Right lobe of liver (tissue), 6 donors: Measurements from ENCODE around the gene LRRC32. TPM values are rescaled to one million over a fixed set of nuclear protein-coding genes. Genes with fewer than 3 reads are reported as not detected.
A peak's percentile ranks its signal among the peaks of the same experiment; 100 is the strongest.
"Not testable (repeated sequence)": the region's sequence is repeated elsewhere in the genome, so short reads cannot be mapped to it uniquely, and the experiment has no call there.

ENCODE experiments used
- ATAC-seq, 4 donors: fragments of 200-7000 bp; cut with Tn5 transposase; one replicate each; pipeline ENCODE4 v1.9.1; 2020; ENCODE audit warnings: mild to moderate bottlenecking in 4 of 4, moderate library complexity in 4 of 4
- DNase-seq, 3 donors: peaks; one replicate each; pipeline ENCODE4 v3.0.0-alpha.2; 2020
- H3K27ac ChIP-seq, 3 donors: fragments of 200-600 bp; one replicate each; pipeline ENCODE4 v1.8.0; 2022
- H3K27me3 ChIP-seq, 2 donors: fragments of 200-600 bp; one replicate each; pipeline ENCODE4 v1.8.0; 2022
- H3K36me3 ChIP-seq, 4 donors: fragments of 200-600 bp; sonication (generic) in 1 of 4; one replicate each; pipeline versions ENCODE4 v1.5.1 to v1.8.0; 2017 to 2022; ENCODE audit warnings: control low read depth in 1 of 4
- H3K4me1 ChIP-seq, 4 donors: fragments of 200-600 bp; sonication (generic) in 1 of 4; one replicate each; pipeline versions ENCODE4 v1.5.1 to v1.8.0; 2017 to 2022; ENCODE audit warnings: control low read depth in 1 of 4
- H3K4me3 ChIP-seq, 3 donors: fragments of 200-600 bp; one replicate each; pipeline ENCODE4 v1.8.0; 2022
- H3K9me3 ChIP-seq, 4 donors: fragments of 200-600 bp; sonication (generic) in 1 of 4; one replicate each; pipeline versions ENCODE4 v1.5.1 to v1.8.0; 2017 to 2022; ENCODE audit warnings: control low read depth in 1 of 4
- POLR2A ChIP-seq: fragments of 450-650 bp; IDR thresholded peaks from one replicate; pipeline ENCODE4 v1.6.1; 2017; ENCODE audit warnings: antibody characterized with exemption, mild to moderate bottlenecking
- WGBS: methylation state at CpG from one replicate; pipeline ENCODE4 v1.1.6; 2018; ENCODE audit warnings: low coverage, low lambda C conversion rate; ENCODE audit not compliant: insufficient coverage; ENCODE audit errors: missing lambda C conversion rate; 5-methylcytosine and 5-hydroxymethylcytosine counted together
- intact Hi-C, 2 donors: fragments of 100-400 bp; cut with DNase I; formaldehyde crosslinking; loops; one replicate each; pipeline versions ENCODE4 v1.11.2 to v1.14.1; 2022
- total RNA-seq, 6 experiments: library from RNA; depleted of rRNA in 2 of 6; stranded (reverse); fragments of >200 nt in 2 of 6; fragmentation: NEBNext Ultra II Directional in 3 of 6; extraction: Animal tissue kit (Norgen Biotek cat#: 25700) in 3 of 6; gene quantifications; one replicate each; pipeline versions ENCODE4 v1.1.0 to v1.2.4, GENCODE V29; 2016 to 2023
- TF ChIP-seq, protein P1 (sequence below), 4 donors: fragments of 200-600 bp in 3 of 4; fragments of 450-650 bp in 1 of 4; IDR thresholded peaks; one replicate each; pipeline versions ENCODE4 v1.5.1 to v1.8.0; 2016 to 2022; ENCODE audit warnings: antibody characterized with exemption in 4 of 4, mild to moderate bottlenecking in 2 of 4
- donor health status: DM: no; HTN: yes; CAD: no.
- donor health status: DM: no; HTN: no; CAD: no.
- donor health status: DM: no; HTN: no; CAD: no.
- donor health status: DM: no; HTN: yes; CAD: no.
- donor health status: DM: no; HTN: yes; CAD: no.

The LRRC32 gene
- total RNA-seq, 6 experiments from 2014 or later = 7.4 to 19.5 (median 14.5) TPM

- H3K4me1 ChIP-seq = no peaks in the 10 kb centered on the region
- no peak overlapping the region for H3K4me3 ChIP-seq
- TF ChIP-seq, protein P1, sequence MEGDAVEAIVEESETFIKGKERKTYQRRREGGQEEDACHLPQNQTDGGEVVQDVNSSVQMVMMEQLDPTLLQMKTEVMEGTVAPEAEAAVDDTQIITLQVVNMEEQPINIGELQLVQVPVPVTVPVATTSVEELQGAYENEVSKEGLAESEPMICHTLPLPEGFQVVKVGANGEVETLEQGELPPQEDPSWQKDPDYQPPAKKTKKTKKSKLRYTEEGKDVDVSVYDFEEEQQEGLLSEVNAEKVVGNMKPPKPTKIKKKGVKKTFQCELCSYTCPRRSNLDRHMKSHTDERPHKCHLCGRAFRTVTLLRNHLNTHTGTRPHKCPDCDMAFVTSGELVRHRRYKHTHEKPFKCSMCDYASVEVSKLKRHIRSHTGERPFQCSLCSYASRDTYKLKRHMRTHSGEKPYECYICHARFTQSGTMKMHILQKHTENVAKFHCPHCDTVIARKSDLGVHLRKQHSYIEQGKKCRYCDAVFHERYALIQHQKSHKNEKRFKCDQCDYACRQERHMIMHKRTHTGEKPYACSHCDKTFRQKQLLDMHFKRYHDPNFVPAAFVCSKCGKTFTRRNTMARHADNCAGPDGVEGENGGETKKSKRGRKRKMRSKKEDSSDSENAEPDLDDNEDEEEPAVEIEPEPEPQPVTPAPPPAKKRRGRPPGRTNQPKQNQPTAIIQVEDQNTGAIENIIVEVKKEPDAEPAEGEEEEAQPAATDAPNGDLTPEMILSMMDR (IDR thresholded peaks at IDR 0.05) = no peak
- no peak for TF ChIP-seq POLR2A
- H3K9me3 ChIP-seq = peaks cover 0 to 3% (median 0%) of the 10 kb centered on the region in 4 donors
- DNase-seq = no peak
- WGBS = no CpG with 5 or more reads among the region's 8 CpGs
- no peak for ATAC-seq
- H3K27ac ChIP-seq = no peak overlapping the region
- intact Hi-C loops = no loop called here
- H3K36me3 ChIP-seq = no peaks in the 10 kb centered on the region
- H3K27me3 ChIP-seq = no peaks in the 10 kb centered on the region
Measured at GRCh38 chr11:76621466-76621865, 49.1 kb downstream of the LRRC32 start.

GRCh38 chr11:76620489-76620888 is 50.1 kb downstream of the LRRC32 start:
- 97% methylated on average over 2 of the region's 2 CpGs for WGBS
- DNase-seq (no peak), ATAC-seq (no peak)
- TF ChIP-seq, protein P1 (IDR thresholded peaks at IDR 0.05) = no peak
- TF ChIP-seq POLR2A = no peak
- Histone ChIP-seq H3K4me3 (no peak overlapping the region), H3K36me3 (no peaks in the 10 kb centered on the region), H3K27me3 (no peaks in the 10 kb centered on the region), H3K27ac (no peak overlapping the region), H3K4me1 (no peaks in the 10 kb centered on the region), H3K9me3 (no peaks in the 10 kb centered on the region)
- intact Hi-C loops = no loop called here

- intact Hi-C loops, H3K36me3 ChIP-seq, DNase-seq, ATAC-seq, H3K4me3 ChIP-seq, H3K9me3 ChIP-seq, H3K27ac ChIP-seq, H3K27me3 ChIP-seq, H3K4me1 ChIP-seq: not testable (repeated sequence)
- WGBS = 43% methylated on average over 1 of the region's 5 CpGs
Measured at GRCh38 chr11:76619801-76620200, 50.7 kb downstream of the LRRC32 start.

DNA sequence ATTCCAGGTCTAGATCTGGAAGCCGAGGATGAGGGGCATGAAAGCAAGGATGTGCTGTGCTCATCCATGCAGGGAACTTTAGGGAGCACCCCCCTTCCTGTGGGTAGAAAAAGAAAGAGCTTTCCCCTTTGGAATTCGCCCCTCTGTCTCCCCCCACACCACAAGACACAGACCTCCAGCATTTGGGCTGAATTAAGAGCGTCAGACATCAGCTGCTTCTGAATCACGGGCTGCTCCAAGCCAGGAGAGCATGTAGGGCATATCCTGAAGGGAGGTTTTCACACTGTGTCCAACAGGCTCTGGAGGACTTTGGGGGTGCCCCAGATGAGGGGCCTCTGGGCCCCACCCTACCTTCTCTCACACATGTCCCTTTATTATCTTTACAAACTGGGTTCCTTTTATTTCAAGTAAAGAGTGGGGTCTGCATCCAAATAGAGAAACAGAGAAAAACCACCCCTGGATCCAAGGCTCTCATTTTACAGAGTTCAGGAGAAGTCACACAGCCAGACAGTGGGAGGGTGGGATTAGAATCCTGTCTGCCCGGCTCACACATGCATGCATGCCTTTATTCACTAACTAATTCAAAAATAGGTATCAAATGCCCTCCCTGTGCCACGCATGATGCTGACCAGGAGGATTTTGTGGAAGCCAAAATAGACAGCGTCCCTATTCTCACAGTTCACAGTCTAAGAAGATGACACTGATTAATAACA is 52.8 kb downstream of the LRRC32 start:
- Histone ChIP-seq H3K4me1 (no peaks in the 10 kb centered on the region), H3K4me3 (no peak overlapping the region), H3K27me3 (no peaks in the 10 kb centered on the region), H3K36me3 (no peaks in the 10 kb centered on the region), H3K9me3 (no peaks in the 10 kb centered on the region), H3K27ac (no peak overlapping the region)
- no peak for ATAC-seq
- DNase-seq = peak in 1 of 3 donors; percentile 20
- 78% methylated on average over 4 of the region's 7 CpGs for WGBS
- intact Hi-C loops = no loop called here
- no peak for TF ChIP-seq POLR2A
- TF ChIP-seq, protein P1 (IDR thresholded peaks at IDR 0.05) = no peak

DNA sequence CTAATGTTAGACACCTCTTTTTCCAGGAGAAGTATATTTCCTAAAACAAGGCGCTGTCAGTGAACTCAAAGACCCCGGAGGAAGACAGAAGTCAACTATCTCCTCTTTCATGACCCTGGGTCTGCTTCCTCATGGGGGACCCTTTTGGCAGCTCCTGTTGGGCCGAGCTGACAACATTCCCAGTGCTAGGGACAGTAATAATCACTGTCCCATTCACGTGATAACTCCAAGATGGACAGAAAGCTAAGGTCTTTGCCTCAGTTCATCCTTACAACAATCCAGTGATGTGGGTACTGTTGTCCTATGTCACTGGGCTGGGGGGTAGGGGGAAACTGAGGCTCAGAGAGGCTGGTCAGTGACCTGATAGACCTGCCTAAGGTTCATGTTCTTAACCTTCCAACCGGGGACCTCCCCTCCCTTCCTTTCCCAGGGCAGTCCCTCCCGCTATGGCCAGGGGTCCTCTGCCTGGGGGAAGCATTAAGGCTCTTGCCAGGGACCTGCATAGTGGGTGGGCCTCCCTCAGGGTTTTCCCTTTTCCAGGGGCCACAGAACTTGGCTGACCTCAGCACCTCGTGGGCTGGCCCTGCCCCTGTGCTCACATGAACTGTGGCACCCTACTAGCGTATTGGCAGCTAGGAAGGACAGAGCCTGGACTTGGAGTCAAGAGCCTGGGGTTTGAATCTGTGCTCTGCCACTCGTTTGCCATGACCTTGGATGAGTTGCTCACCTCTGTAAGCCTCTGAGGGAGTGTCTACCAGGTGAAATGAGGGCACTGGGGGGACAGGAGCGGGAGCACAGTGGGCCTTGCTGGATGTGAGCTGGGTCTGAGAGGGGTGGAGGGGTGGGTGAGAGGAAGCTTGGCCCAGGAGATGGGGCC is 53.6 kb downstream of the LRRC32 start:
- Histone ChIP-seq H3K36me3 (no peaks in the 10 kb centered on the region), H3K4me1 (no peaks in the 10 kb centered on the region), H3K9me3 (no peaks in the 10 kb centered on the region), H3K4me3 (no peak overlapping the region), H3K27ac (no peak overlapping the region), H3K27me3 (no peaks in the 10 kb centered on the region)
- TF ChIP-seq POLR2A = no peak
- TF ChIP-seq, protein P1 (IDR thresholded peaks at IDR 0.05) = no peak
- ATAC-seq (no peak), DNase-seq (peak in 1 of 3 donors; percentile 24)
- WGBS = 56% methylated on average over 5 of the region's 10 CpGs
- intact Hi-C loops = no loop called here
